ENCODE data around the gene ZSWIM3.
"Not testable (repeated sequence)": the region's sequence is repeated elsewhere in the genome, so short reads cannot be mapped to it uniquely, and the experiment has no call there.

ZSWIM3 gene

DNA sequence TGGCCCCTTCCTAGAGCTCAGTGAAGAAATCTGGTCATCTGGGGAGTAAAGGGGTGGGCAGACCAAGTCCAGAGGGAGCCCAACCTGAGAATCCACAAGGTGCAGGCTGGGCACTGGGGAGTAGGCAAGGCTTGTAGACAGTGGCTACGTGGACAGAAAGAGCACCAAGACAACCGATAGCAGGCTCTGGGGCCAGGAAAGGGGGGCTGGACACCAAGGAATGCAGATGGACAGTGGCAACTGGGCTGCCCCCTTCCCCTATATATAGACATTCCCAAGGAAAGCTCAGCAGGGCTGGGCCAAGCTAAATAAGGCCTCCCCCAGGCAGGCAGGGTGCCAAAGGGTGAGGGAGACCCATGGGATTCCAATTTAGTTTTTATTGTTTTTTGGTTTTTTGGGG is 28.8 kb upstream of the ZSWIM3 start:
- no peak overlapping the region for H3K4me3 ChIP-seq (ENCODE audit: low read depth, low read length)
- DNase-seq (ENCODE audit: low read depth, low spot score), result no peak
- TF ChIP-seq, protein P1, sequence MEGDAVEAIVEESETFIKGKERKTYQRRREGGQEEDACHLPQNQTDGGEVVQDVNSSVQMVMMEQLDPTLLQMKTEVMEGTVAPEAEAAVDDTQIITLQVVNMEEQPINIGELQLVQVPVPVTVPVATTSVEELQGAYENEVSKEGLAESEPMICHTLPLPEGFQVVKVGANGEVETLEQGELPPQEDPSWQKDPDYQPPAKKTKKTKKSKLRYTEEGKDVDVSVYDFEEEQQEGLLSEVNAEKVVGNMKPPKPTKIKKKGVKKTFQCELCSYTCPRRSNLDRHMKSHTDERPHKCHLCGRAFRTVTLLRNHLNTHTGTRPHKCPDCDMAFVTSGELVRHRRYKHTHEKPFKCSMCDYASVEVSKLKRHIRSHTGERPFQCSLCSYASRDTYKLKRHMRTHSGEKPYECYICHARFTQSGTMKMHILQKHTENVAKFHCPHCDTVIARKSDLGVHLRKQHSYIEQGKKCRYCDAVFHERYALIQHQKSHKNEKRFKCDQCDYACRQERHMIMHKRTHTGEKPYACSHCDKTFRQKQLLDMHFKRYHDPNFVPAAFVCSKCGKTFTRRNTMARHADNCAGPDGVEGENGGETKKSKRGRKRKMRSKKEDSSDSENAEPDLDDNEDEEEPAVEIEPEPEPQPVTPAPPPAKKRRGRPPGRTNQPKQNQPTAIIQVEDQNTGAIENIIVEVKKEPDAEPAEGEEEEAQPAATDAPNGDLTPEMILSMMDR (IDR thresholded peaks at IDR 0.05; ENCODE audit: insufficient read depth, low read length, missing control alignments), result no peak
- ChIA-PET POLR2A (no interaction called here), CTCF (interaction anchor here (1.4 kb wide), 1 partner anchor 10 kb away, joined by 4 read pairs; no protein-coding TSS in a partner anchor)

DNA sequence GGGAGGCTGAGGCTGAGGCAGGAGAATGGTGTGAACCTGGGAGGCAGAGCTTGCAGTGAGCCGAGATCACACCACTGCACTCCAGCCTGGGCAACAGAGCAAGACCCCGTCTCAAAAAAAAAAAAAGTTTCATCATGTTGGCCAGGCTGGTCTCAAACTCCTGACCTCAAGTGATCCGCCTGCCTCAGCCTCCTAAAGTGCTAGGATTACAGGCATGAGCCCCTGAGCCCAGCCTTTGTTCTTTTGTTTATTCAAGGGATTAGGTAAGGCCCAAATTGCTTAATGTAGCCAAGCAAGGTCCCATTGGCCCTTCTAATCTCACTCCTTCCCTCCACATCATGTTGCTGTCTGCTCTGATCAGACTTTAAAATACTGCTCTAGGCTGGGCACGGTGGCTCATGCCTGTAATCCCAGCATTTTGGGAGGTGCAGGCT is 27.7 kb upstream of the ZSWIM3 start:
- H3K4me3 ChIP-seq (ENCODE audit: low read depth, low read length); DNase-seq (ENCODE audit: low read depth, low spot score); POLR2A ChIA-PET: not testable (repeated sequence)
- CTCF ChIA-PET, result interaction anchor here (1.1 to 1.8 kb wide), 2 partner anchors 12 to 31 kb away, joined by 3 to 7 read pairs; no protein-coding TSS in a partner anchor

GRCh38 chr20:45832619-45833018 is 24.8 kb upstream of the ZSWIM3 start:
- TF ChIP-seq, protein P1 (IDR thresholded peaks at IDR 0.05; ENCODE audit: insufficient read depth, low read length, missing control alignments), result no peak
- POLR2A ChIA-PET, result interaction anchor here (1.0 to 1.5 kb wide), 3 partner anchors 10 to 24 kb away, joined by 3 to 6 read pairs (median 4); no protein-coding TSS in a partner anchor
- H3K4me3 ChIP-seq (ENCODE audit: low read depth, low read length), result peak overlapping the region; percentile 81; the same call in 1 of the 2 replicates
- CTCF ChIA-PET, result interaction anchor here (1.0 to 1.8 kb wide), 4 partner anchors 8 to 137 kb away, joined by 3 to 11 read pairs (median 6); no protein-coding TSS in a partner anchor
- DNase-seq (ENCODE audit: low read depth, low spot score), result no peak

DNA sequence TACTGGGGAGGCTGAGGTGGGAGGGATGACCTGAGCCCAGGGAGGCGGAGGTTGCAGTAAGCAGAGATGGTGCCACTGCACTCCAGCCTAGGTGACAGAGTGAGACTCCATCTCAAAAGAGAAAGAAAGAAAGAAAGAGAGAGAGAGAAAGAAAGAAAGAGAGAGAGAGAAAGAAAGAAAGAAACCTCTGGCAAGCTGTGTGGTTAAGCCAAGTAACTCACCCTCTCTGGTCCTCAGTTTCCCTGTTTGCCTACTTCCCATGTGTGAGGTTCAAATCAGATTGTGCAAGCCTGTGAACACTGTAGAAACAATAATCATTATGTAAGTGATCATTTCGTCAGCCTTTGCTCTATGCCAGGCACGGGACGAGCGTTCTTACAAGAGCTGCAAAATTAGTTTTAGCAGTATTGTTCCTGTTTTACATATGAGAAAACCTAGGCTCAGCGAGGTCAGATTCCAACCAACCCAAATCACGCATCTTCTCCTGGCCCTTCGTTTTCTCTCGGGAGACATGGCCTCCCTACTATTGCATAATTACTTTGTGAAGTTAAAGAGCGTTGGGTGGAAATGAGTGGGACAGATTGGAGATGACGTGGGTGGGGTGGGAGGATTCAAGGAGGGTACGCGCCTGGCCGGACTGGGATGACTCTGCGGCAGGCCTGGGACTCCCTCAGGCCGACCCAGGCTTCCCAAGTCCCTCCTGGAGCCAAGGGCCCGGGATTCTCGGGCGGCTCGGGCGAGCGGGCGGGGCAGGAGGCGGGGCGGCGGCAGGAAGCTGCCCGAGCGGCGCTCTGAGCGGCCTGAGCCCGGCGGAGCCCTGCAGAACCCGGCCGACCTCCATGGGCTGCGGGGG is 24.2 kb upstream of the ZSWIM3 start, which contains the start of gene SNX21:
Gene SNX21 (plus strand): TSS at position 770 of the 853 bp plus-strand sequence. CDS start 121 bp downstream, outside the sequence.
- ChIA-PET POLR2A (interaction anchor here (0.6 to 1.8 kb wide), 10 partner anchors 9 to 138 kb away, joined by 3 to 9 read pairs (median 4); partner anchors contain the start of genes PCIF1 and UBE2C), CTCF (interaction anchor here (1.0 to 2.2 kb wide), 5 partner anchors 9 to 137 kb away, joined by 3 to 11 read pairs (median 8); no protein-coding TSS in a partner anchor)
- DNase-seq (ENCODE audit: low read depth, low spot score), result peak; percentile 63

GRCh38 chr20:45833883-45834796 is 23.3 kb upstream of the ZSWIM3 start:
- CTCF ChIA-PET, result interaction anchor here (1.1 to 2.2 kb wide), 8 partner anchors 8 to 1787 kb away, joined by 3 to 11 read pairs (median 6); no protein-coding TSS in a partner anchor
- TF ChIP-seq, protein P1 (IDR thresholded peaks at IDR 0.05; ENCODE audit: insufficient read depth, low read length, missing control alignments), result no peak
- POLR2A ChIA-PET, result interaction anchor here (0.6 to 1.8 kb wide), 9 partner anchors 8 to 137 kb away, joined by 3 to 9 read pairs (median 4); partner anchors contain the start of genes PCIF1 and UBE2C
- peak overlapping the region; percentile 81 for H3K4me3 ChIP-seq (ENCODE audit: low read depth, low read length)
- no peak for DNase-seq (ENCODE audit: low read depth, low spot score)

More for the DNA sequence above, 24.2 kb upstream of the ZSWIM3 start, which contains the start of gene SNX21:
- TF ChIP-seq, protein P1 (IDR thresholded peaks at IDR 0.05; ENCODE audit: insufficient read depth, low read length, missing control alignments), result no peak
- H3K4me3 ChIP-seq (ENCODE audit: low read depth, low read length), result peak within 1 kb of the TSS; percentile 81

- DNase-seq (ENCODE audit: low read depth, low spot score), result no peak
- peak overlapping the region; percentile 81 for H3K4me3 ChIP-seq (ENCODE audit: low read depth, low read length)
- CTCF ChIA-PET, result interaction anchor here (1.1 to 2.2 kb wide), 5 partner anchors 9 to 1786 kb away, joined by 3 to 10 read pairs (median 3); no protein-coding TSS in a partner anchor
- TF ChIP-seq, protein P1 (IDR thresholded peaks at IDR 0.05; ENCODE audit: insufficient read depth, low read length, missing control alignments), result no peak
- POLR2A ChIA-PET, result interaction anchor here (1.1 to 1.8 kb wide), 4 partner anchors 13 to 136 kb away, joined by 3 to 9 read pairs (median 6); partner anchors contain the start of gene PCIF1
Observed at GRCh38 chr20:45834797-45835161, 22.6 kb upstream of the ZSWIM3 start.

Data from AG04449 (cell line).